ENCODE data around the gene DOK7.

DOK7 gene

DNA sequence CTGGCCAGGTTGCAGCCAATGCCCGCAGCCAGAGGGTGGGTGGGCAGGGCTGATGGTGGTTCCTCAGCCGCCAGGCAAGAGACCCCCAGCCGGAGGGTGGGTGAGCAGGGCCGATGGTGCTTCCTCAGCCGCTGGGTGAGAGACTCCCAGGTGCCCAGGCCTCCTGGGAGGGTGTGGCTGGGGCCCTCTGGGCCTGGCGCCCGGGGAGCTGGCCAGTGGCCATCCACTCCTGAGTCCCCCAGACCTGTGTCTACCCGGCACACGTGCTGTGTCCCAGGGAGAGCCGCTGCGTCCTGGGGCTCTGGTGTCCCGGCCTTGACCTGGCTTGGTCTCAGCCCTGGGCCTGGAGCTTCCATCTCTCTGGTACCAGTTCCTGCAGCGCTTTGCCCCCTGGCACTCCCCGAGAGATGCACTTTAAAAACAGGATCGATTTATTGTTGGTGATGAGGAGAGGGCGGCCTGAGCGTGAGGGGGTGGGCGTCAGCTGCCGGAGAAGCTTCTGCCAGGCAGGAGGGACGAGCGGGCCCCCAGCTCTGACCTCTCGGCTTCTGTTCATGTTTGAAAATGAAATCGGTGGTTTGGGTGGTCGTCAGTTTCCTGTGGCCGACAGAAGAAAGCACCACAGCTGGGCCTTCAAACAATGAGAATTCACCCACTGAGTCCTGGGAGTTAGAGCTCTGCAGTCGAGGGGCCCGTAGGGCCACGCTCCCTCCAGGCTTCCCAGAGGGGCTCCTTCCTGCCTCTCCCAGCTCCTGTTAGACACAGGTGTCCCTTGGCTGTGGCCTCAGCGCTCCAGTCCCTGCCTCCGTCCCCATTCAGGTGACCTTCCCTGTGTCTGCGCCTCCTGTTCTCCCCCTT is 6.5 kb downstream of the DOK7 start:
- DNase-seq (ENCODE audit: low read depth): no peak
- H3K4me3 ChIP-seq (ENCODE audit: low read length): no peak overlapping the region
- TF ChIP-seq, protein P1, sequence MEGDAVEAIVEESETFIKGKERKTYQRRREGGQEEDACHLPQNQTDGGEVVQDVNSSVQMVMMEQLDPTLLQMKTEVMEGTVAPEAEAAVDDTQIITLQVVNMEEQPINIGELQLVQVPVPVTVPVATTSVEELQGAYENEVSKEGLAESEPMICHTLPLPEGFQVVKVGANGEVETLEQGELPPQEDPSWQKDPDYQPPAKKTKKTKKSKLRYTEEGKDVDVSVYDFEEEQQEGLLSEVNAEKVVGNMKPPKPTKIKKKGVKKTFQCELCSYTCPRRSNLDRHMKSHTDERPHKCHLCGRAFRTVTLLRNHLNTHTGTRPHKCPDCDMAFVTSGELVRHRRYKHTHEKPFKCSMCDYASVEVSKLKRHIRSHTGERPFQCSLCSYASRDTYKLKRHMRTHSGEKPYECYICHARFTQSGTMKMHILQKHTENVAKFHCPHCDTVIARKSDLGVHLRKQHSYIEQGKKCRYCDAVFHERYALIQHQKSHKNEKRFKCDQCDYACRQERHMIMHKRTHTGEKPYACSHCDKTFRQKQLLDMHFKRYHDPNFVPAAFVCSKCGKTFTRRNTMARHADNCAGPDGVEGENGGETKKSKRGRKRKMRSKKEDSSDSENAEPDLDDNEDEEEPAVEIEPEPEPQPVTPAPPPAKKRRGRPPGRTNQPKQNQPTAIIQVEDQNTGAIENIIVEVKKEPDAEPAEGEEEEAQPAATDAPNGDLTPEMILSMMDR (conservative IDR thresholded peaks at IDR 0.05; ENCODE audit: low read length): no peak

DNA sequence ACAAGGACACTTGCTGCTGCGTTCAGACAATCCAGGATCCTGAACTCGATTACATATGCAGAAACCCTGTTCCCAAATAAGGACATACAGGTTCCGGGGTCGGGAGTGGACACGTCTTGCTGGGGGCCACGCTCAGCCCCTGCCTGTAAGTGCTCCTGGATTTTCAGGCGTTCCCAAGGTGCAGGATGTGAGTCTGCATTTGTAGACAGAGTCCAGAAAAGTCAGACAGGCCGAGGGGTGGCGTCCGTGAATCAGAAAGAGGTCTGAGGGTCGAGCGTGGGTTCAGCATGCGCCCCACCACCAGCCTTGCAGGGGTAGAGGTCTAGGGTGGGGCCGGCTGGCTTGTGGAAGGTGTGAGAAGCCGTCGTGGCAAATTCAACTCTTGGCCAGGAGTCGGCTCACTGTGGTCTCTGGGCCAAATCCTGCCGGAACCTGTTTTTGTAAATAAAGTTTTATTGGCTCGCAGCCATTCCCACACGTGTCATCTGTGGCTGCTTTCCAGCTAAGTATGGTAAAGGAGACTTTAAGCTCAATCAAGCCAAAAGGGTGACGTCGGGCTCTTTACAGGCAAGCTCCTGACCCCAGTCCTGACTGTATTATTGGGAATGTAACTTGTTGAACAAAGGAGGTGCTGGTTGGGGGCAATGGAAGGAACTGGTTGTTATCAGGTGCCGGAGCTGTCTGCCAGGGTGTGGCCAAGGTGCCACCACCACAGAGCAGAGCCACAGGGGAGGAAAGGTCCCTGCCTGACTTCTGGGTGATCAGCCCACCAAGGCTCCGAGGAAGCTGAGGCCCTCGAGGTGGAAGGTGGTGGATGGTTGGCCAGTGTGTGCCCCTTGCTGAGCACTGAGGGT is 7.4 kb downstream of the DOK7 start:
- H3K4me3 ChIP-seq (ENCODE audit: low read length): no peak overlapping the region
- TF ChIP-seq, protein P1 (conservative IDR thresholded peaks at IDR 0.05; ENCODE audit: low read length): no peak
- no peak for DNase-seq (ENCODE audit: low read depth)

DNA sequence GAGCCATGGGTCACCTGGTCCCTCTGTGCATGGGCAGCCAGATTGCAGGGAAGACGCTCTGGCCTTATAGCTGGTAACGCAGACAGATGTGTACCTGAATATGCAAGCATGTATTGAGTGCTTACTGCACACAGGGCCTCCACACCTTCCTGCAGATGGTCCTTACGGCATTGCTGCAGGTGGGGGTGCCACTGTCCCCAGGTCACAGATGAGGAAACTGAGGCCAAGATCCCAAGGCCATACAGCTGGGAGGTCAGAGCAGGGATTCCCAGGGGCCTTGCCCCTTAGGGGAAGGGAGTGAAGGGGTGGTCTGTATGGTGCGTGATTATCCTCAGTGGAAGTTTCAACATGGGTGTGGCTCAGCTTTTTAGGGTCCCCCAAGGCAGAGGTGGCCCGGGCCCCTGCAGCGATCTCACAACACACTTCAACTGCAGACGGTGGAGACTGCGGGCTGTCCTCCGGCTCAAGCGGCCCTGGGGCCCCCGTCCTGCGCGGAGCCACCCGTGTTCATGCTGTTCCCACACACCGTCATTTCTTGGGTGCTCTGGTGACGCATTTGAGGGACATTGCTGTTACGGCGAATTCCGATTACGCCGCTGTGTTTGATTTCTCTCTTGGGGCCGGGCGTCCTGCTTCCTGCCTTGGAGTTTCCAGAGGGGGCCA is 8.1 kb downstream of the DOK7 start:
- DNase-seq (ENCODE audit: low read depth): no peak
- no peak overlapping the region for H3K4me3 ChIP-seq (ENCODE audit: low read length)
- TF ChIP-seq, protein P1 (conservative IDR thresholded peaks at IDR 0.05; ENCODE audit: low read length): no peak

DNA sequence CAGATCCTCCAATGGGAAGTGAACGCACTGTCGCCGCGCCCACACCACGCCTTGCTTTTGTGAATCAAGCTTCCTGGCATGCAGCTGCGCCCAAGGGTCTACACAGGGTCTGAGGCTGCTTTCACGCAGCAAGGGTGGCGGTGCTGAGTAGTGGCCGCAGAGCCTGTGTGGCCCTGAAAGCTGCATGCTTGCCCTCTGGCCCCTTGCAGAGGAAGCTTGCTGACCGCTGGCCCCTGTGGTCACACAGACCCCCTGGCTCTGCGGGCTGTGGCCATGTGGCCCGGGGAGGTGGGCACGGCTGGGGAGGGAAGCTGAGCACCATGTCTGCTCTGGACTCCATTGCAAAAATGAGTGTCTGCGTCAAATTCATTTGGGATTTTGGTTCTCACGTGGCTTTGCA is 8.8 kb downstream of the DOK7 start:
- DNase-seq (ENCODE audit: low read depth): no peak
- TF ChIP-seq, protein P1 (conservative IDR thresholded peaks at IDR 0.05; ENCODE audit: low read length): no peak
- H3K4me3 ChIP-seq (ENCODE audit: low read length): no peak overlapping the region

DNA sequence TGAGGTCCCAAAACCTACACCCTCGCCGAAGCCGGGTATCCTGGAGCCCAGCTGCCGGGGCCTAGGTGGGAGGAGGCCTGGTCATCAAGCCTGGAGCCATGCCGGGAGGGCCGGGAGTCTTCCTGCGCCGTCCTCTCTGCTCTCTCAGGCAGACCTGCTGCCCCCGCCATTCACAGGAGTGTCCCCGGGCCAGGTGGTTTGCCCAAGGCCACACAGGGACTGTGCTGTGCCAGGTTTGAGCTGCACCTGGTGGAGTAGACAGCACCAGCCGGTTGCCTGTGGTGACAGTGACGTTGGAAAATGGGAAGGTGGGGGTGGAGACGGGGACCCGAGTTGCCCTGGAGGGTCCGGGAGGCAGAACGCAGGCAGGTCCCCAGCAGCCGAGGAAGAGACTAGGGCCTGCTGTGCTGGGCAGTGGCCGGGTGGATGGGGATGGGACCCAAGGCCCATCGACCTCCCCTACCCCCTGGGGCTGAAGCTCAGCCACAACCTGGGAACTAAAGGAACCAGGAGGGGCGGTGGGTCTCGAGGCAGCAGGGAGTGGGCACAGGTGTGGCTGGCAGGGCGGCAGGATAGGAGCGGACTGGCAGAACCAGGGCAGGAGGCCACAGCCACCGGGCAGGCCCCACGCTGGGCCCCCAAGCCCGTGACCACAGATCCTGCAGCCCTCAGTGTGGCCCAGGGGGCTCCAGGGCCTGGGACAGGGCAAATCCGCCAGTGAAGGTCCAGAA is 9.5 kb downstream of the DOK7 start:
- DNase-seq (ENCODE audit: low read depth): no peak
- TF ChIP-seq, protein P1 (conservative IDR thresholded peaks at IDR 0.05; ENCODE audit: low read length): no peak
- no peak overlapping the region for H3K4me3 ChIP-seq (ENCODE audit: low read length)

DNA sequence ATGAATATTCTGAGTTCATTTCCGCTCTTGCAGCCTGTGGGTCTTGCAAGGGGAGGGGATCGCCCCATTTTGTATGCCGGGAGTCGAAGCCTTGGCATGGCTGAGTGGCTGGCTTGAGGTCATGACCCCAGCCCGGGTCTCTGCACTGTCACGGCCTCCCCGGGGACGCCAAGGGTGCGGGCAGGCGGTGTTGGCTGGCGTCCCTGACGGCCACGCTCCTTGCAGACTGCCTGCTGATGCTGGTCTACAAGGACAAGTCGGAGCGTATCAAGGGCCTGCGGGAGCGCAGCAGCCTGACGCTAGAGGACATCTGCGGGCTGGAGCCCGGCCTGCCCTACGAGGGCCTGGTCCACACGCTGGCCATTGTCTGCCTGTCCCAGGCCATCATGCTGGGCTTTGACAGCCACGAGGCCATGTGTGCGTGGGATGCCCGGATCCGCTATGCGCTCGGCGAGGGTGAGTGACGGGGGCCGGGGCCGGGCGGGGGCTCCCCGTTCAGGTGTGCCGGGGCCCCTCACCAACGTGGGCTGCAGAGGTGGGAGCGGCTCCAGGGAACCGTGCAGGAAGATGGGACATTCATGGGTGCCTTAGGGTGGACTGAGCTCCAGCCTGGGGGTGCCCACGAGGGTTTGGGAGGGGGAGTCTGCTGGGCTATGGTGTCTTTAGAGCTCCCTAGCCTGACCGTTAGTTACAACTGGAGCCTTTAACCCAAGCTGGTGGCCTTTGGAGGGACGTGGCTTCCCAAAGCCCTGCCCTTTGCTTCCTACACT is 10.3 kb downstream of the DOK7 start:
- DNase-seq (ENCODE audit: low read depth): no peak
- TF ChIP-seq, protein P1 (conservative IDR thresholded peaks at IDR 0.05; ENCODE audit: low read length): no peak
- H3K4me3 ChIP-seq (ENCODE audit: low read length): no peak overlapping the region
